GM20000 (cell line): Measurements from ENCODE around the gene ASCL5.
A peak's percentile ranks its signal among the peaks of the same experiment; 100 is the strongest.

ENCODE experiments used
- DNase-seq: peaks from one replicate; pipeline ENCODE4 v3.0.0; 2012; ENCODE audit warnings: low spot score
- CTCF ChIP-seq: IDR thresholded peaks from 2 replicates; pipeline ENCODE4 v1.5.1; 2012; ENCODE audit warnings: mild to moderate bottlenecking, control low read depth; ENCODE audit errors: extremely low read depth, missing control alignments

ASCL5 gene

GRCh38 chr1:201126832-201127754 lies at the start of gene ASCL5:
TSS of gene ASCL5 (minus strand) at chr1:201127184. CDS start at chr1:201115372, 11,812 bp downstream.
- DNase-seq: no peak
- TF ChIP-seq CTCF: no peak

GRCh38 chr1:201175820-201176500 lies 49.0 kb upstream of the ASCL5 start:
- TF ChIP-seq CTCF: no peak
- no peak for DNase-seq

GRCh38 chr1:201173736-201174135 lies 46.8 kb upstream of the ASCL5 start:
- DNase-seq: no peak
- no peak for TF ChIP-seq CTCF

- no peak for TF ChIP-seq CTCF
- DNase-seq: no peak
These were observed 46.1 kb upstream of the ASCL5 start for GRCh38 chr1:201172999-201173610.

- no peak for DNase-seq
- TF ChIP-seq CTCF: no peak
These were observed 45.3 kb upstream of the ASCL5 start for GRCh38 chr1:201172326-201172725.

GRCh38 chr1:201171063-201172036 lies 44.4 kb upstream of the ASCL5 start:
- peak; percentile 80 for DNase-seq

More at GRCh38 chr1:201171063-201172036, 44.4 kb upstream of the ASCL5 start:
- TF ChIP-seq CTCF: no peak
